Ovary (tissue), 9 donors: ENCODE data around the gene CHN1. TPM values are rescaled to one million over a fixed set of nuclear protein-coding genes. Genes with fewer than 3 reads are reported as not detected.

Source experiments
- DNase-seq, 5 donors: peaks; one replicate each; pipeline ENCODE4 v3.0.0-alpha.2; 2019 to 2020
- H3K27ac ChIP-seq, 2 donors: fragments of 200-600 bp; one replicate each; pipeline versions ENCODE4 v1.5.1 to v1.8.0; 2019 to 2022
- H3K27me3 ChIP-seq: fragments of 200-600 bp; one replicate; pipeline ENCODE4 v1.8.0; 2022
- H3K36me3 ChIP-seq: fragments of 200-600 bp; sonication (generic); one replicate; pipeline ENCODE4 v1.5.1; 2019
- H3K4me1 ChIP-seq: one replicate; pipeline ENCODE4 v1.8.1; 2013; ENCODE audit warnings: mild to moderate bottlenecking, moderate library complexity; ENCODE audit not compliant: insufficient read depth
- H3K4me3 ChIP-seq: fragments of 200-600 bp; sonication (generic); one replicate; pipeline ENCODE4 v1.5.1; 2017
- H3K9me3 ChIP-seq, 2 donors: fragments of 200-600 bp in 1 of 2; sonication (generic) in 1 of 2; one replicate each; pipeline versions ENCODE4 v1.5.1 to v1.8.1; 2013 to 2019; ENCODE audit warnings: mild to moderate bottlenecking in 1 of 2, moderate library complexity in 1 of 2
- EP300 ChIP-seq: sonication (generic); formaldehyde crosslinking; IDR thresholded peaks from one replicate; pipeline ENCODE4 v1.6.1; 2017; ENCODE audit warnings: antibody characterized with exemption
- POLR2A ChIP-seq: fragments of 450-650 bp; IDR thresholded peaks from one replicate; pipeline ENCODE4 v1.6.1; 2017; ENCODE audit warnings: antibody characterized with exemption, mild to moderate bottlenecking, moderate library complexity
- WGBS, 3 donors: extraction: QIAGEN DNeasy Blood & Tissue Kit in 1 of 3; methylation state at CpG; one replicate each; pipeline versions ENCODE4 v1.1.5 to v1.1.7; 2013 to 2017; 5-methylcytosine and 5-hydroxymethylcytosine counted together
- intact Hi-C, 4 donors: fragments of 100-400 bp; cut with DNase I; formaldehyde crosslinking; loops; one replicate each; pipeline versions ENCODE4 v1.11.0 to v1.15.1; 2022 to 2023
- polyA plus RNA-seq, 2 donors: library from polyadenylated mRNA; stranded (reverse); fragments of 200-250 nt in 1 of 2; fragments of 350-450 nt in 1 of 2; fragmentation: Illumina TruSeq in 1 of 2; extraction: RNeasy Lipid Tissue Mini Kit (QIAGEN cat#74804) in 1 of 2; gene quantifications; one replicate each; pipeline ENCODE4 v1.2.3, GENCODE V29; 2013 to 2014
- total RNA-seq, 7 donors: library from RNA; depleted of rRNA in 2 of 7; stranded (reverse); fragments of >200 nt in 2 of 7; fragmentation: NEBNext Ultra II Directional in 3 of 7; extraction: Animal tissue kit (Norgen Biotek cat#: 25700) in 3 of 7; gene quantifications; one replicate each; pipeline versions ENCODE4 v1.1.0 to v1.2.4, GENCODE V29; 2016 to 2023
- TF ChIP-seq, protein P1 (sequence below), 3 donors: fragments of 450-650 bp in 2 of 3; fragments of 200-600 bp in 1 of 3; IDR thresholded peaks; one replicate each; pipeline versions ENCODE4 v1.5.1 to v1.8.0; 2016 to 2022; ENCODE audit warnings: antibody characterized with exemption in 3 of 3, mild to moderate bottlenecking in 1 of 3
- donor health status: DM: no; HTN: no; CAD: no; lungs with moderate emphysema.
- donor health status: DM: no; HTN: no; CAD: no.
- donor health status: Bipolar disorder and iron deficiency.
- donor health status: DM: yes; HTN: yes; CAD: no.
- donor health status: DM: no; HTN: no; CAD: no.
- donor health status: DM: yes; HTN: yes; CAD: no.

The CHN1 gene
- total and polyA plus RNA-seq, 9 donors = 6.5 to 18.0 (median 9.4) TPM

GRCh38 chr2:174863183-174863582 is 142.0 kb downstream of the CHN1 start:
- intact Hi-C loops = no loop called here
- H3K9me3 ChIP-seq = no peaks in the 10 kb centered on the region
- 95 to 100% (median 97%) methylated on average over 1 of the region's 1 CpG for WGBS, 3 donors
- H3K4me3 ChIP-seq = no peak overlapping the region
- DNase-seq = no peak
- H3K4me1 ChIP-seq = no peaks in the 10 kb centered on the region
- no peak overlapping the region for H3K27ac ChIP-seq
- TF ChIP-seq POLR2A (no peak), EP300 (no peak)
- TF ChIP-seq, protein P1, sequence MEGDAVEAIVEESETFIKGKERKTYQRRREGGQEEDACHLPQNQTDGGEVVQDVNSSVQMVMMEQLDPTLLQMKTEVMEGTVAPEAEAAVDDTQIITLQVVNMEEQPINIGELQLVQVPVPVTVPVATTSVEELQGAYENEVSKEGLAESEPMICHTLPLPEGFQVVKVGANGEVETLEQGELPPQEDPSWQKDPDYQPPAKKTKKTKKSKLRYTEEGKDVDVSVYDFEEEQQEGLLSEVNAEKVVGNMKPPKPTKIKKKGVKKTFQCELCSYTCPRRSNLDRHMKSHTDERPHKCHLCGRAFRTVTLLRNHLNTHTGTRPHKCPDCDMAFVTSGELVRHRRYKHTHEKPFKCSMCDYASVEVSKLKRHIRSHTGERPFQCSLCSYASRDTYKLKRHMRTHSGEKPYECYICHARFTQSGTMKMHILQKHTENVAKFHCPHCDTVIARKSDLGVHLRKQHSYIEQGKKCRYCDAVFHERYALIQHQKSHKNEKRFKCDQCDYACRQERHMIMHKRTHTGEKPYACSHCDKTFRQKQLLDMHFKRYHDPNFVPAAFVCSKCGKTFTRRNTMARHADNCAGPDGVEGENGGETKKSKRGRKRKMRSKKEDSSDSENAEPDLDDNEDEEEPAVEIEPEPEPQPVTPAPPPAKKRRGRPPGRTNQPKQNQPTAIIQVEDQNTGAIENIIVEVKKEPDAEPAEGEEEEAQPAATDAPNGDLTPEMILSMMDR (IDR thresholded peaks at IDR 0.05) = no peak
- H3K27me3 ChIP-seq = no peaks in the 10 kb centered on the region
- H3K36me3 ChIP-seq = no peaks in the 10 kb centered on the region

DNA sequence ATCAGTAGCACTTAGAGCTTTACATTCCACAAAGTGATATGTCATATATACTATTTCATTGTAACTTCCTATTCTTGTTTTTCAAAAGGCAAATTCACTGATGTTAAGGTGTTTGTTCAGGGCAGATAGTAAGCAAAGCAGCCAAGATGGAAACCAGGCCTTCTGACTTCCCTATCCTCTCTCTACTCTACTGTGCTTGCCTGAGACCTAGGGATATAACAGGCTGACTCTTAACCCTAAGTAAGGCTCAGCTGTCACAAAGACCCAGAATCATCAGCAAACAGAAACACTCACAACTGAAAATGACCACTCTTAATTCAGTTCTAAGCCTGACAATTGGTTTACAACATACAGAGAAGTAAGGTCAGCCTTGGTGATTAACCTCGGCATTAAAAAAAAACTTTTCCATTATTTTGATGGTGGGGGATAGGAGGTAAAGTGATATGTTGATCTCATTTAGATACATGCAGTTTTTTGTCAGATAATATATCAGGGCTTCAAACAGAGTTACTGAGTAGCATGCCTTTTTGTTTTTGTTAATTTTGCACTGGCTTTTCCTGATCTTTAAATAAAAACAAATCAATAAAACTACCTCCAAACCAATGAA is 145.5 kb downstream of the CHN1 start:
- no peak for DNase-seq
- Histone ChIP-seq H3K27ac (no peak overlapping the region), H3K36me3 (no peaks in the 10 kb centered on the region), H3K4me1 (no peaks in the 10 kb centered on the region), H3K9me3 (no peaks in the 10 kb centered on the region), H3K27me3 (no peaks in the 10 kb centered on the region), H3K4me3 (no peak overlapping the region)
- intact Hi-C loops = no loop called here
- no peak for TF ChIP-seq POLR2A
- TF ChIP-seq, protein P1 (IDR thresholded peaks at IDR 0.05) = no peak
- TF ChIP-seq EP300 = no peak
- WGBS, 3 donors = 88 to 100% (median 94%) methylated on average over 1 of the region's 1 CpG

- H3K4me3 ChIP-seq = no peak overlapping the region
- no peak for DNase-seq
- H3K4me1 ChIP-seq = no peaks in the 10 kb centered on the region
- TF ChIP-seq, protein P1 (IDR thresholded peaks at IDR 0.05) = no peak
- TF ChIP-seq POLR2A = no peak
- no peak for TF ChIP-seq EP300
- no peaks in the 10 kb centered on the region for H3K9me3 ChIP-seq
- intact Hi-C loops = no loop called here
- no peak overlapping the region for H3K27ac ChIP-seq
- no peaks in the 10 kb centered on the region for H3K27me3 ChIP-seq
- no peaks in the 10 kb centered on the region for H3K36me3 ChIP-seq
Observed at GRCh38 chr2:174858745-174859144, 146.4 kb downstream of the CHN1 start.

GRCh38 chr2:174856447-174856846 is 148.7 kb downstream of the CHN1 start:
- DNase-seq = no peak
- Histone ChIP-seq H3K27me3 (no peaks in the 10 kb centered on the region), H3K36me3 (no peaks in the 10 kb centered on the region), H3K27ac (no peak overlapping the region), H3K9me3 (no peaks in the 10 kb centered on the region), H3K4me3 (no peak overlapping the region), H3K4me1 (no peaks in the 10 kb centered on the region)
- TF ChIP-seq POLR2A = no peak
- TF ChIP-seq EP300 = no peak
- TF ChIP-seq, protein P1 (IDR thresholded peaks at IDR 0.05) = no peak
- WGBS, 3 donors = 74 to 86% (median 83%) methylated on average over 3 of the region's 3 CpGs
- intact Hi-C loops = no loop called here
